NB4 (cell line): ENCODE results near the gene NTSR1.

Experiments
- MYC ChIP-seq: IDR thresholded peaks from 2 replicates; pipeline ENCODE4 v1.6.1; 2011; ENCODE audit warnings: low read depth, low read length
- POLR2A ChIP-seq: IDR thresholded peaks from 2 replicates; pipeline ENCODE4 v1.6.1; 2011; ENCODE audit warnings: mild to moderate bottlenecking; ENCODE audit not compliant: insufficient read length; ENCODE audit errors: extremely low read depth
- TF ChIP-seq, protein P1 (sequence below): IDR thresholded peaks from one replicate; pipeline ENCODE4 v1.5.1; 2012; ENCODE audit warnings: low read depth, low read length

DNA sequence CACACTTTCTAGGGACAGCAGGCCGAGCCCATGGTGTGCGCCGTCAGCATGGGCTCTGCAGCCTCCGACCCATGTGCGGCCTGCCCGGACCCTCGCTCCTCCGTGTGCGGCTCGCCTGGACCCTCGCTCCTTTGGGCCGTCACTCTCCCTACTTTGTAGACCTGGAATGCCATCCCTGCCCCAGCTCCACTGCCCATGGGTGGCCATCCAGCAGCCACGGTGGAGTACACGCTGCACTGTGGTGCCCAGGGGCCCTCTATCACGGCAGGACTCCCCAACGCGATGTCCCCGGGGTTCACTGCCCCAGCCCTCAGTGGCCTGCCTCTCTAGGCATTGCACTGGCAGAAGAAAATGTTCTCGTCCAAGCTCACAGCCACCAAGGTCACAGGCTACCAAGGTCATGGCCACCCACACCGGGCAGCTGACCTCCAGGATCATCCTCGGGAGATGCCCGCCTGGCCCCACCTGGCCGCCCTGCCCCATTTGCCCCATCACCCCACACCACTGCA lies 63.5 kb downstream of the NTSR1 start:
- TF ChIP-seq, protein P1, sequence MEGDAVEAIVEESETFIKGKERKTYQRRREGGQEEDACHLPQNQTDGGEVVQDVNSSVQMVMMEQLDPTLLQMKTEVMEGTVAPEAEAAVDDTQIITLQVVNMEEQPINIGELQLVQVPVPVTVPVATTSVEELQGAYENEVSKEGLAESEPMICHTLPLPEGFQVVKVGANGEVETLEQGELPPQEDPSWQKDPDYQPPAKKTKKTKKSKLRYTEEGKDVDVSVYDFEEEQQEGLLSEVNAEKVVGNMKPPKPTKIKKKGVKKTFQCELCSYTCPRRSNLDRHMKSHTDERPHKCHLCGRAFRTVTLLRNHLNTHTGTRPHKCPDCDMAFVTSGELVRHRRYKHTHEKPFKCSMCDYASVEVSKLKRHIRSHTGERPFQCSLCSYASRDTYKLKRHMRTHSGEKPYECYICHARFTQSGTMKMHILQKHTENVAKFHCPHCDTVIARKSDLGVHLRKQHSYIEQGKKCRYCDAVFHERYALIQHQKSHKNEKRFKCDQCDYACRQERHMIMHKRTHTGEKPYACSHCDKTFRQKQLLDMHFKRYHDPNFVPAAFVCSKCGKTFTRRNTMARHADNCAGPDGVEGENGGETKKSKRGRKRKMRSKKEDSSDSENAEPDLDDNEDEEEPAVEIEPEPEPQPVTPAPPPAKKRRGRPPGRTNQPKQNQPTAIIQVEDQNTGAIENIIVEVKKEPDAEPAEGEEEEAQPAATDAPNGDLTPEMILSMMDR = no peak
- no peak for TF ChIP-seq POLR2A
- no peak for TF ChIP-seq MYC
